HT-29 (cell line): Measurements from ENCODE around the gene RAX2. TPM values are rescaled to one million over a fixed set of nuclear protein-coding genes. Genes with fewer than 3 reads are reported as not detected.

Experiments used
- DNase-seq: peaks from one replicate; pipeline ENCODE4 v3.0.0-alpha.2; 2015; ENCODE audit warnings: low spot score
- small RNA-seq: library from RNA; depleted of rRNA; stranded (forward); fragments of <200 nt; gene quantifications from one replicate; pipeline ENCODE3, GENCODE V24; 2014
- total RNA-seq: library from RNA; depleted of rRNA; stranded (reverse); fragments of >200 nt; shearing (Covaris generic); gene quantifications from 2 replicates; pipeline ENCODE4 v1.2.3, GENCODE V29; 2014; rRNA removed

Gene RAX2
- total RNA-seq, 1 experiment from 2014 or later, result not detected

- no peak for DNase-seq
These were observed 41.5 kb downstream of the RAX2 start for GRCh38 chr19:3730457-3730958.

GRCh38 chr19:3725640-3726310 is 46.3 kb downstream of the RAX2 start:
- DNase-seq, result peak; percentile 75

DNA sequence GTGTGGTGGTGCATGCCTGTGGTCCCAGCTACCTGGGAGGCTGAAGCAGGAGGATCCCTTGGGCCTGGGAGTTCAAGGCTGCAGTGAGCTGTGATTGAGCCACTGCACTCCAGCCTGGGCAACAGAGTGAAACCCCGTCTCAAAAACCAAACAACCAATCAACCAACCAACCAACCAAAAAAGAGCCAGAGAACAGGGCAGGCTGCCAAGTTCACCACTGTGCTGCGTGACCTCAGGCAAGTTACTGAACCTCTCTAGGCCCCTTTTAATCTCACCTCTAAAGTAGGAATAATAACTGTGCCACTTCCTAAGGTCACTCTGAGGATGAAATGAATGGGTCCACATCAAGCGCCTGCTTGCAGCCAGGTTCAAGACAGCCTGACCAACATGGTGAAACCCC is 46.9 kb downstream of the RAX2 start:
- DNase-seq, result no peak

GRCh38 chr19:3723883-3724282 is 48.1 kb downstream of the RAX2 start:
- no peak for DNase-seq

DNA sequence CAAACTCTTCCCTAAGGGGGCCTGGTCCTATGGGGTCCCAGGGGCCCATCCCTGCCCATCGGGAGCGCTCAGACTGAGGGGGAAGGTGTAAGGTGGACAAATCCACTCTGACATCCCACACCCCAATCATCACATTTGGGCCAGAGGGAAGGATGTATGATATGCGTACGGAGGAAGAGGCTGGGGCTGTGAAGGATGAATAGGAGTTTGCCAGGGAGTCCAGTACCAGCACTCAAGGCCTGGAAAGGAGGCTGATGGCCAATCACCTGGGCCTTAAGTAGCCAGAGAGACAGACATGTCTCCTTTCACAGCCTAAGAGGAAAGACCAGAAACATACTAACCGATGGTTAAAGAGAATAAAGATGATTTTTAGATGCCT is 48.9 kb downstream of the RAX2 start:
- no peak for DNase-seq

DNA sequence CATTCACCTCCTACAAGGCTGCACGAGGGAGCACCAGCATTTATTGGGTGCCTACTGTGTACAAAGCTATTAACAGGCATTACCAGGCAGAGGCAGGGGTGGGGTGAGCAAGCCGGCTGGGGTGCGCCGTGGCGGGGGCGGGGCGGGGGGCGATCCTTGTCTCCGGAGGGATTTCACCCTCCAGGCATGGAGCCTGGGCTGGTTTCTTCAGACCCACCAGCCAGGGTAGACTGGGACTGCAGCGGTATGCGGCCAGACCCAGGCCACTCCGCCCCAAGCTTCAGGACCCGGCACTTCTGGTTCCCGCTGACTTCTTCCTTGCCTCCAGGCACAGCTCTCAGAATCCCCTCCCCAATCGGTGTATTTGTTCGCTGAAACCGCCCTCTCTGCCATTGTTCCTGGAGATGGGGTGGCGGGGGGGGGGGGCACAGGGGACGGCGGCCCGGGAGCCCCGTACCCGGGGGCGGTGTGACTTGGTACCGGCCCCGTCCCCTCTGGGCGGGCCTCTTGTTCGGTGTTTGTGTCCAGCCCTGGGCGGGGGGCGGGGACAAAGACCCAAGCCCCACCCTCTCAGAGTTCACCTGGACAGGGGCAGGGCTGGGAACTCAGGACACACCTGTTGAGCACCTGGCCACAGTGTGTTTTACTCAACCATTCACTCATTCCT is 49.5 kb downstream of the RAX2 start:
- peak; percentile 58 for DNase-seq

DNA sequence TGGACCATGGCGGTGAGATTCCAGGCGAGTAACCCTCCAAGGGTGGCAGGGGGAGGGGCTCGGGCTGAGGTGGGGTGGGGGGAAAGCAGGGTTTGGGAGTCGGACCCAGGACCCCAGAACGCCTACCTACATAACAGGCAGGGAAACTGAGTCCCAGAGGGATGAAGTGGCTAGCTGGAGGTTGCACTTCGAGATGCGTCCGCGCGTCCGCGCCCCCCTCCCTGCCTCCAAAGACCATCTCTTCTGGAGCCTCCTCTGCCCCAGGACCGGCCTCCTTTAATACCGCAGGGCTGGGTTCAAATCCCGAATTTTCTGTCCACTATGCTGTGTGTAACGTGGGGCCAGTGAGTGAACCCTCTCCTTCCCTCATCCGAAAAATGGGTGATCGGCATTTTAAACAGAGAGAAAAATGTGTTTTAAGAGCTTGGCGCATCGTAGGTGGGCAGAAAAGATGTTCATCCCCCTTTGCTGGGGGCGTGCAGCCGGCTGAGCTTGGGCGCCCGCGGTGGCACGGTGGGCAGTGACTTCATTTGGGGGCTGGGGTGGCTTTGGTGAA is 50.1 kb downstream of the RAX2 start:
- no peak for DNase-seq

DNA sequence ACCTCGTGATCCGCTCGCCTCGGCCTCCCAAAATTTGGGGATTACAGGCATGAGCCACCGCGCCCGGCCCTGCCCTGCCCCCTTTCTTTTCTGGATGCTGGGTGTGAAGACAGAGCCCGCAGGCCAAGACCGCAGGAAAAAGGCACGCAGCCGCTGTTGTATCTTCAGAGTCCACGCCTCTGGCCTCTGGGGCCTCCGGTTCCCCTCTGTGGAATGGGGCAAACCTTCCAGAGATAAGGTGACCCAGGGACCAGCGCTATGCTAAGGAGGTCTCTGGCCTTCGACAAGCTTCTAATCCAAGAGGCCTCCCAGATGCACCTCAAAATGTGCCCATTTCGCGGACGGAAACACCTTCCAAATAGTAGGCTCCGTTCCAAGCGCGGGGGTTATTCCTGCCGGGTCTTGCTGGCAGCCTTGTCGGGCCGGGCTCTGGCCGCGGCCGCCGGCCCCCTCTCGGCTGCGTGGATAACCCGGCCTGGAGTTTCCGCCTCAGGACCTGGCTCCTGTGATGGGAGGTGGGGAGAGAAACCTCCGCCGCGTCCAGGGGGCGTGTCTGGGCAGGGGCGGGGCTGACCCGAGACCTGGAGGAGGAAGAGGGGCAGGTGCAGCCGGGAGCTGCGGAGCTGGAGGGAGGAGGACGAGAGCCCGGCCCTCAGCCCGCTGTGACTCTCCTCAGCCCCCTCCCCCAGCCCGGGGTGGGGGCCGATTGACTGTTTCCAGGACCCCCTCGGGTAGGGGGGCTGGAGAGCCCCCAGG is 50.7 kb downstream of the RAX2 start:
- DNase-seq, result peak; percentile 92

- peak; percentile 88 for DNase-seq
These were observed 51.6 kb downstream of the RAX2 start for GRCh38 chr19:3720349-3720917.

- DNase-seq, result no peak
These were observed 52.2 kb downstream of the RAX2 start for GRCh38 chr19:3719868-3720267.

Small RNA genes within 50 kb of the gene (small RNA-seq; reads per million reads assigned to genes)
- gene AC005777.1, result not detected

Other genes with a start within 250 kb of the RAX2 start
- gene TEKTIP1, start 233.1 kb downstream of the RAX2 start, total RNA-seq, result not detected in 2 replicates
- 177 and 185 TPM in 2 replicates for gene MFSD12, start 214.6 kb downstream of the RAX2 start, total RNA-seq
- gene HMG20B, start 199.3 kb downstream of the RAX2 start, total RNA-seq, result 120 and 152 TPM in 2 replicates
- gene GIPC3, start 186.8 kb downstream of the RAX2 start, total RNA-seq, result not detected in 2 replicates
- not detected in 2 replicates for gene TBXA2R, start 165.4 kb downstream of the RAX2 start, total RNA-seq
- 54.7 and 55.5 TPM in 2 replicates for gene CACTIN, start 145.4 kb downstream of the RAX2 start, total RNA-seq
- 18.0 and 18.9 TPM in 2 replicates for gene PIP5K1C, start 71.8 kb downstream of the RAX2 start, total RNA-seq
- gene TJP3, start 63.8 kb downstream of the RAX2 start, total RNA-seq, result 127 and 139 TPM in 2 replicates
- 31.4 TPM in 2 replicates for gene APBA3, start 10.5 kb downstream of the RAX2 start, total RNA-seq
- gene MRPL54, start 9.5 kb downstream of the RAX2 start, total RNA-seq, result 50.7 and 59.5 TPM in 2 replicates
- 0.92 TPM in 1 of 2 replicates, not detected in the other for gene MATK, start 14.2 kb upstream of the RAX2 start, total RNA-seq
- not detected in 2 replicates for gene ZFR2, start 96.8 kb upstream of the RAX2 start, total RNA-seq
- gene ATCAY, start 108.5 kb upstream of the RAX2 start, total RNA-seq, result not detected in 2 replicates
- gene NMRK2, start 160.8 kb upstream of the RAX2 start, total RNA-seq, result not detected in 2 replicates
- gene DAPK3, start 198.9 kb upstream of the RAX2 start, total RNA-seq, result 75.4 and 84.8 TPM in 2 replicates
- gene EEF2, start 213.2 kb upstream of the RAX2 start, total RNA-seq, result 2,153 and 2,165 TPM in 2 replicates
- 40.6 and 40.8 TPM in 2 replicates for gene PIAS4, start 235.5 kb upstream of the RAX2 start, total RNA-seq